Caco-2 (cell line): ENCODE data around the gene MYH15. TPM values are rescaled to one million over a fixed set of nuclear protein-coding genes. Genes with fewer than 3 reads are reported as not detected.

Source experiments
- BruUV-seq: library from RNA; stranded (reverse); fragments of 400-500 nt; replicated peaks from 2 replicates; lab custom pipeline; 2021; lab: Mats Ljungman, UMichigan
- CTCF ChIA-PET: fragments of 300-600 bp; sonication (Branson Sonifier 250); formaldehyde crosslinking; loops from one replicate; lab custom pipeline; 2022; ENCODE audit warnings: antibody characterized with exemption; lab: Charles Lee
- POLR2A ChIA-PET: fragments of 300-600 bp; sonication (Branson Sonifier 250); formaldehyde crosslinking; loops from one replicate; lab custom pipeline; 2022; ENCODE audit warnings: antibody characterized with exemption; lab: Charles Lee
- DNase-seq, 2 experiments: peaks; one replicate each; pipeline versions ENCODE4 v3.0.0 to v3.0.0-alpha.2; 2020 to 2022
- H3K27me3 ChIP-seq: replicated peaks from 2 replicates; pipeline ENCODE4 v1.6.0; 2011; ENCODE audit warnings: low read length; ENCODE audit not compliant: control insufficient read depth, insufficient read depth
- H3K36me3 ChIP-seq: 2 replicates; pipeline ENCODE4 v1.5.1; 2011; ENCODE audit warnings: low read length; ENCODE audit not compliant: control insufficient read depth, insufficient read depth
- H3K4me1 ChIP-seq: fragments of 250-450 bp; sonication (Bioruptor Pico); 2 replicates; pipeline ENCODE4 v1.5.1; 2020; ENCODE audit warnings: mild to moderate bottlenecking
- H3K4me3 ChIP-seq: 2 replicates; pipeline ENCODE4 v1.5.1; 2011; ENCODE audit warnings: low read depth, mild to moderate bottlenecking, control low read depth, low read length
- H3K9me3 ChIP-seq: fragments of 250-450 bp; sonication (Bioruptor Pico); 2 replicates; pipeline ENCODE4 v1.5.1; 2020; ENCODE audit warnings: mild to moderate bottlenecking, moderate library complexity
- H3K27ac Mint-ChIP-seq: one replicate; pipeline ENCODE4 v1.8.0; 2022; ENCODE audit warnings: mixed read lengths; ENCODE audit not compliant: unreplicated experiment
- H3K27me3 Mint-ChIP-seq: one replicate; pipeline ENCODE4 v1.8.0; 2022; ENCODE audit warnings: mixed read lengths; ENCODE audit not compliant: insufficient read depth, unreplicated experiment
- H3K36me3 Mint-ChIP-seq: one replicate; pipeline ENCODE4 v1.8.0; 2022; ENCODE audit warnings: mild to moderate bottlenecking, mixed read lengths; ENCODE audit not compliant: insufficient read depth, unreplicated experiment
- H3K4me1 Mint-ChIP-seq: one replicate; pipeline ENCODE4 v1.8.0; 2022; ENCODE audit warnings: low read depth, mixed read lengths; ENCODE audit not compliant: unreplicated experiment
- H3K4me3 Mint-ChIP-seq: one replicate; pipeline ENCODE4 v1.8.0; 2022; ENCODE audit warnings: mild to moderate bottlenecking, moderate library complexity, mixed read lengths; ENCODE audit not compliant: unreplicated experiment
- H3K9me3 Mint-ChIP-seq: one replicate; pipeline ENCODE4 v1.8.0; 2022; ENCODE audit warnings: mixed read lengths; ENCODE audit not compliant: unreplicated experiment
- CTCF ChIP-seq, 2 experiments: fragments of 200-600 bp in 1 of 2; IDR thresholded peaks; 1 replicate in 1 of 2; 2 replicates in 1 of 2; pipeline versions ENCODE4 v1.5.1 to v1.8.0; 2011 to 2022; ENCODE audit warnings: antibody characterized with exemption in 1 of 2, control low read depth in 1 of 2, inconsistent platforms in 1 of 2, low read depth in 1 of 2, low read length in 1 of 2, mild to moderate bottlenecking in 1 of 2, moderate library complexity in 1 of 2; ENCODE audit not compliant: insufficient read depth in 1 of 2, severe bottlenecking in 1 of 2, unreplicated experiment in 1 of 2
- intact Hi-C: fragments of 100-400 bp; cut with micrococcal nuclease; formaldehyde crosslinking; loops from one replicate; pipeline ENCODE4 v1.10.0; 2022; ENCODE audit not compliant: unreplicated experiment
- total RNA-seq: library from RNA; stranded (reverse); gene quantifications from 2 replicates; pipeline ENCODE4 v1.2.3, GENCODE V29; 2022

Gene MYH15
- total RNA-seq, 1 experiment from 2014 or later, result 0.25 TPM

GRCh38 chr3:108414007-108414406, 96.4 kb downstream of the MYH15 start:
- Histone ChIP-seq H3K27me3 (no peaks in the 10 kb centered on the region), H3K9me3 (no peaks in the 10 kb centered on the region), H3K36me3 (no peaks in the 10 kb centered on the region), H3K4me3 (no peak overlapping the region), H3K4me1 (no peaks in the 10 kb centered on the region)
- Mint-ChIP-seq H3K4me1 (no peaks in the 10 kb centered on the region), H3K4me3 (no peak overlapping the region), H3K27ac (no peak overlapping the region), H3K27me3 (no peaks in the 10 kb centered on the region), H3K9me3 (no peaks in the 10 kb centered on the region), H3K36me3 (no peaks in the 10 kb centered on the region)
- intact Hi-C loops, result no loop called here
- BruUV-seq, result no TSS peak
- TF ChIP-seq CTCF (IDR thresholded peaks at IDR 0.05; ENCODE audit: insufficient read depth in 1 of 2, low read depth in 1 of 2, low read length in 1 of 2, severe bottlenecking in 1 of 2, unreplicated experiment in 1 of 2), result no peak
- CTCF ChIA-PET, result no interaction called here
- no peak for DNase-seq
- POLR2A ChIA-PET, result no interaction called here

GRCh38 chr3:108412121-108412750, 98.2 kb downstream of the MYH15 start:
- CTCF ChIA-PET, result no interaction called here
- Histone ChIP-seq H3K9me3 (no peaks in the 10 kb centered on the region), H3K27me3 (no peaks in the 10 kb centered on the region), H3K4me1 (no peaks in the 10 kb centered on the region), H3K4me3 (no peak overlapping the region), H3K36me3 (no peaks in the 10 kb centered on the region)
- POLR2A ChIA-PET, result no interaction called here
- H3K27me3 Mint-ChIP-seq, result no peaks in the 10 kb centered on the region
- H3K4me1 Mint-ChIP-seq, result no peaks in the 10 kb centered on the region
- no peak overlapping the region for H3K4me3 Mint-ChIP-seq
- DNase-seq, result no peak
- H3K36me3 Mint-ChIP-seq, result no peaks in the 10 kb centered on the region
- H3K9me3 Mint-ChIP-seq, result no peaks in the 10 kb centered on the region
- BruUV-seq, result no TSS peak
- TF ChIP-seq CTCF (IDR thresholded peaks at IDR 0.05; ENCODE audit: insufficient read depth in 1 of 2, low read depth in 1 of 2, low read length in 1 of 2, severe bottlenecking in 1 of 2, unreplicated experiment in 1 of 2), result no peak
- H3K27ac Mint-ChIP-seq, result no peak overlapping the region
- intact Hi-C loops, result no loop called here

- no TSS peak for BruUV-seq
- POLR2A ChIA-PET, result no interaction called here
These were observed 99.8 kb downstream of the MYH15 start for GRCh38 chr3:108410531-108410984.

More at GRCh38 chr3:108410531-108410984, 99.8 kb downstream of the MYH15 start:
- H3K4me3 Mint-ChIP-seq, result no peak overlapping the region
- Histone ChIP-seq H3K27me3 (no peaks in the 10 kb centered on the region), H3K4me1 (no peaks in the 10 kb centered on the region), H3K4me3 (no peak overlapping the region), H3K36me3 (no peaks in the 10 kb centered on the region), H3K9me3 (no peaks in the 10 kb centered on the region)
- H3K27ac Mint-ChIP-seq, result no peak overlapping the region
- intact Hi-C loops, result no loop called here
- H3K9me3 Mint-ChIP-seq, result no peaks in the 10 kb centered on the region
- CTCF ChIA-PET, result no interaction called here
- no peaks in the 10 kb centered on the region for H3K27me3 Mint-ChIP-seq
- no peaks in the 10 kb centered on the region for H3K36me3 Mint-ChIP-seq
- no peak for TF ChIP-seq CTCF (IDR thresholded peaks at IDR 0.05; ENCODE audit: insufficient read depth in 1 of 2, low read depth in 1 of 2, low read length in 1 of 2, severe bottlenecking in 1 of 2, unreplicated experiment in 1 of 2)
- H3K4me1 Mint-ChIP-seq, result no peaks in the 10 kb centered on the region
- no peak for DNase-seq
